ENCODE data around the gene CNTN6.

The CNTN6 gene

GRCh38 chr3:1421577-1421976, 328.8 kb downstream of the CNTN6 start:
- DNase-seq (ENCODE audit: low spot score): no peak

GRCh38 chr3:1423566-1424089, 330.8 kb downstream of the CNTN6 start:
- DNase-seq (ENCODE audit: low spot score): no peak

DNA sequence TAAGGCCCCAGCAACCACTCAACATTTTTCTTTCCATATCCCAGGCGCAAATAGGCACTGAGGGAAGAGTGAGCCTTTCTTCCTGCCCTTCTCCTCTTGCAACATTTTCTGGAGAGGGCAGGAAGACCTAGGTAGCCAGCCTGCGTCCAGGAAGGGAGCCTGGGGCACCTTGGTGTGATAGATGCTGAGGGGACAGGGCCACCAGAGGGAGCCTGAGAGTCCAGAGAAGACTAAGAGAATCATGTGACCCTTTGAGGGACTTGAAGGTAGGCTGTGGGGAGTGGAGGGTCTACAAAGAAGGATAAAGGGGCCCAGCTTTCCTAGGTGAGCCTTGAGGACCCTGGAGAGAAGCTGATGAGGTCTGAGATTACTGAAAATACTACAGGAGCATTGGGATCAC, 346.6 kb downstream of the CNTN6 start:
- DNase-seq (ENCODE audit: low spot score): no peak

DNA sequence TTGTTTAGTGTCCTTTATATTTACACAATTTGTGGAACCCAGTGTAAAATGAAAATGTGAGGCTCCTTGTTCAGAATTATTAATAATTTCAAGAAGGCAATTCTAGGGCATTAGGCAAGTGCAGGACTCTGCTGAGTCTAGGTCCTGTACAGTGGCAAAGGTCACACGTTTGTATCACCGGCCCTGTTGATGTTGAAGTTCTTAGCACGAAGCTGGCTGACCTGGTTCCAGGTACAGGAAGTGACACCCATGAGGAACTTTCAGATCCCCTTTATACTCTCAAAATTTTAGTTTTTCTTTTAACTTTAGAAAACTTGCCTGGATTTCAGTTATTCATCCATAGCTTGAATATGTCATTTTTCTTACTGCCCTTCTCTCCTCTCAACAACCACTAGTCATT, 349.4 kb downstream of the CNTN6 start:
- no peak for DNase-seq (ENCODE audit: low spot score)

DNA sequence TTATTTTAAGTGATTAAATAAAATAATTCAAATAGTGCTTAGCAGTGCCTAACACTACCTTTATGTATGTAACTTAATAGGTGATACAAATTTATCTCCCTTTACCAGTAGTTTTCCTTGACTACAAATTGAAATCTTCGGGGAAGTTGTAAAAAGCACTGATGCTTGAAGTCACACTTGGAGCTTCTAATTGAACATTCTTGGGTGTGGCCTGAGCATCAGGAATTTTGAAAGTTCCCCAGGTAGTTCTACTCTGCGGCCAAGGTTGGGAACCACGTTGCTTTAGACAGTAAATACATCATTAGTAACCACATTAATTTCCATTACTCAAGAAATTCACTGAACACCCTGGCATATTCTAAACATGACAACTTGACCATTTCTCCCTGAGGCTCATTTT, 351.4 kb downstream of the CNTN6 start:
- DNase-seq (ENCODE audit: low spot score): no peak

DNA sequence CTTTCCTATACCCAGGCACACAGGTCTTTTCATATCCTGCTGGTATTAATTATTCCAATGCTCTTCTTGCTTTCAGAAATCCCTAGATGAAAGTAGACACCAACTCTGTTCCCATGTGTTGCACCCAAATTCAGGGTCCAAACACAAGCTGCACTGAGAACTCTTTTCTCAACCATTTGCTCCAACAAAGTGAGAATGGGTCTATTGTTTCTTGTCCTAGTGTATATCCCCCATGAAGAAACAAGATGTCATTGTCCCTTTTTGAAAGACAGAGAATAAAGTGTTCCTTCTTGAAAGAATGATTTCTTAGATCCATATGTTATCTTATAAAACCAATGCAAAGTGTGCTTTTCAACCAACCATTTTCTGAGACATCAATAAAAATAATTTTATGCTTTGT, 353.7 kb downstream of the CNTN6 start:
- no peak for DNase-seq (ENCODE audit: low spot score)

- DNase-seq (ENCODE audit: low spot score): no peak
These were observed 354.6 kb downstream of the CNTN6 start for GRCh38 chr3:1447452-1447851.

DNA sequence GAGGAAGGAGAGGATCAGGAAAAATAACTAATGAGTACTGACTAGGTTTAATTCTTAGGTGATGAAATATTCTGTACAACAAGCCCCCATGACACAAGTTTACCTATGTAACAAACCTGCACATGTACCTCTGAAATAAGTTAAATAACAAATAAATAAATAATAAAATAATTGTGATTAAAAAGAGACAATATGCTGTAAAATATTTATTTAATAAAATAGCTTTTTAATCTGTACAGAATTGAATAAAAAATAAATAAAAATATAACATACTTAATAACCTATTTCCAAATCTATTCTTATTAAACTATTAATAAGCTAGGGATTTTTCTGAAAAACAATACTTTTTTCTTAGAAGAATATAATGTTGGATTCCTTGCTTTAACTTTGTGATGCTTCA, 355.6 kb downstream of the CNTN6 start:
- no peak for DNase-seq (ENCODE audit: low spot score)
